Adrenal gland (tissue), 12 donors: ENCODE measurements around the gene PARP3. TPM values are rescaled to one million over a fixed set of nuclear protein-coding genes. Genes with fewer than 3 reads are reported as not detected.

Experiments
- DNase-seq, 7 donors: peaks; one replicate each; pipeline ENCODE4 v3.0.0-alpha.2; 2019 to 2020
- H3K27ac ChIP-seq, 5 donors: fragments of 200-600 bp; sonication (generic) in 4 of 5; 1 replicate in 3 of 5; 2 replicates in 2 of 5; pipeline versions ENCODE4 v1.5.1 to v1.8.0; 2016 to 2020; ENCODE audit warnings: mild to moderate bottlenecking in 1 of 5
- H3K27me3 ChIP-seq: fragments of 200-600 bp; 2 replicates; pipeline ENCODE4 v1.8.0; 2021
- H3K36me3 ChIP-seq, 2 donors: fragments of 200-600 bp; replicated peaks in 1 of 2; 1 replicate in 1 of 2; 2 replicates in 1 of 2; pipeline versions ENCODE4 v1.5.1 to v1.8.0; 2018 to 2022
- H3K4me1 ChIP-seq, 2 donors: fragments of 200-600 bp; replicated peaks in 1 of 2; 1 replicate in 1 of 2; 2 replicates in 1 of 2; pipeline versions ENCODE4 v1.5.1 to v1.8.0; 2018 to 2021
- H3K4me3 ChIP-seq, 4 donors: fragments of 200-600 bp; sonication (generic) in 3 of 4; one replicate each; pipeline ENCODE4 v1.5.1; 2016 to 2018
- H3K9me3 ChIP-seq, 3 donors: fragments of 200-600 bp; sonication (generic) in 1 of 3; replicated peaks in 1 of 3; 1 replicate in 2 of 3; 2 replicates in 1 of 3; pipeline versions ENCODE4 v1.5.1 to v1.8.0; 2016 to 2021
- CTCF ChIP-seq, 6 experiments: fragments of 450-650 bp in 4 of 6; fragments of 200-600 bp in 2 of 6; sonication (generic) in 1 of 6; IDR thresholded peaks; 1 replicate in 5 of 6; 2 replicates in 1 of 6; pipeline versions ENCODE4 v1.5.1 to v1.8.0; 2016 to 2021; ENCODE audit warnings: antibody characterized with exemption in 6 of 6, mild to moderate bottlenecking in 2 of 6, moderate library complexity in 1 of 6
- POLR2A ChIP-seq, 2 donors: fragments of 450-650 bp; IDR thresholded peaks; one replicate each; pipeline ENCODE4 v1.6.1; 2017; ENCODE audit warnings: antibody characterized with exemption in 2 of 2, mild to moderate bottlenecking in 2 of 2, moderate library complexity in 1 of 2
- WGBS, 4 donors: extraction: QIAGEN DNeasy Blood & Tissue Kit in 2 of 4; methylation state at CpG; one replicate each; pipeline versions ENCODE4 v1.1.5 to v1.1.7; 2013 to 2017; 5-methylcytosine and 5-hydroxymethylcytosine counted together
- intact Hi-C, 2 donors: fragments of 100-400 bp; cut with DNase I; formaldehyde crosslinking; loops; one replicate each; pipeline versions ENCODE4 v1.14.1 to v1.15.0; 2022 to 2023
- polyA plus RNA-seq, 3 donors: library from polyadenylated mRNA; stranded (reverse); fragments of 200-250 nt in 2 of 3; fragments of 350-450 nt in 1 of 3; fragmentation: Illumina TruSeq in 1 of 3; extraction: RNeasy Lipid Tissue Mini Kit (QIAGEN cat#74804) in 1 of 3; gene quantifications; one replicate each; pipeline ENCODE4 v1.2.3, GENCODE V29; 2013 to 2014
- total RNA-seq, 9 donors: library from RNA; depleted of rRNA in 4 of 9; stranded (reverse); fragments of >200 nt in 4 of 9; fragments of 120-200 nt in 1 of 9; fragmentation: NEBNext Ultra II Directional in 1 of 9; extraction: Animal tissue kit (Norgen Biotek cat#: 25700) in 1 of 9; gene quantifications; one replicate each; pipeline versions ENCODE4 v1.1.0 to v1.2.4, GENCODE V29; 2013 to 2023
- donor health status: healthy with polysubstance abuse.
- donor health status: Bipolar disorder and iron deficiency.
- donor health status: DM: yes; HTN: yes; CAD: no.
- donor health status: DM: no; HTN: no; CAD: no.
- donor health status: DM: no; HTN: no; CAD: no.
- donor health status: DM: yes; HTN: yes; CAD: no.

PARP3 gene
- total and polyA plus RNA-seq, 12 donors, result 7.8 to 94.1 (median 60.4) TPM

GRCh38 chr3:51958603-51959521 lies 16.7 kb downstream of the PARP3 start:
- intact Hi-C loops, result no loop called here
- H3K9me3 ChIP-seq, result no peaks in the 10 kb centered on the region
- no peak overlapping the region for H3K27ac ChIP-seq
- no peak for TF ChIP-seq CTCF (IDR thresholded peaks at IDR 0.05)
- no peak for TF ChIP-seq POLR2A (IDR thresholded peaks at IDR 0.05)
- no peak for DNase-seq
- H3K27me3 ChIP-seq, result no peaks in the 10 kb centered on the region
- H3K36me3 ChIP-seq, result peaks cover 0 to 8% of the 10 kb centered on the region in 2 donors
- no peak overlapping the region for H3K4me3 ChIP-seq
- 94 to 95% (median 94%) methylated on average over 15 to 20 of the region's 20 CpGs for WGBS, 4 donors
- peaks cover 9 to 11% of the 10 kb centered on the region in 2 donors for H3K4me1 ChIP-seq

- H3K27ac ChIP-seq, result no peak overlapping the region
- no peaks in the 10 kb centered on the region for H3K27me3 ChIP-seq
- peaks cover 0 to 8% of the 10 kb centered on the region in 2 donors for H3K36me3 ChIP-seq
- WGBS, 4 donors, result 80 to 100% (median 98%) methylated on average over 1 to 7 of the region's 7 CpGs
- intact Hi-C loops, result no loop called here
- H3K4me1 ChIP-seq, result peaks cover 9 to 11% of the 10 kb centered on the region in 2 donors
- H3K4me3 ChIP-seq, result no peak overlapping the region
- H3K9me3 ChIP-seq, result no peaks in the 10 kb centered on the region
- no peak for TF ChIP-seq POLR2A (IDR thresholded peaks at IDR 0.05)
- TF ChIP-seq CTCF (IDR thresholded peaks at IDR 0.05), result no peak
- no peak for DNase-seq
These were observed 17.5 kb downstream of the PARP3 start for GRCh38 chr3:51959651-51960050.

GRCh38 chr3:51960386-51960785 lies 18.2 kb downstream of the PARP3 start:
- Histone ChIP-seq H3K9me3 (no peaks in the 10 kb centered on the region), H3K27ac (no peak overlapping the region), H3K27me3 (no peaks in the 10 kb centered on the region), H3K4me1 (peaks cover 9 to 11% of the 10 kb centered on the region in 2 donors), H3K4me3 (no peak overlapping the region), H3K36me3 (peaks cover 0 to 8% of the 10 kb centered on the region in 2 donors)
- no peak for DNase-seq
- WGBS, 4 donors, result 88 to 100% (median 92%) methylated on average over 1 to 10 of the region's 10 CpGs
- TF ChIP-seq CTCF (IDR thresholded peaks at IDR 0.05) (no peak), POLR2A (IDR thresholded peaks at IDR 0.05) (no peak)
- intact Hi-C loops, result no loop called here

- 94 to 96% (median 95%) methylated on average over 7 to 18 of the region's 18 CpGs for WGBS, 4 donors
- TF ChIP-seq CTCF (IDR thresholded peaks at IDR 0.05), result no peak
- TF ChIP-seq POLR2A (IDR thresholded peaks at IDR 0.05), result no peak
- intact Hi-C loops, result no loop called here
- Histone ChIP-seq H3K27ac (no peak overlapping the region), H3K4me3 (no peak overlapping the region), H3K27me3 (no peaks in the 10 kb centered on the region), H3K36me3 (peaks cover 0 to 8% of the 10 kb centered on the region in 2 donors), H3K4me1 (peaks cover 5 to 10% of the 10 kb centered on the region in 2 donors), H3K9me3 (no peaks in the 10 kb centered on the region)
- no peak for DNase-seq
These were observed 18.8 kb downstream of the PARP3 start for GRCh38 chr3:51961011-51961410.
